Heart right ventricle (tissue), 16 donors: Measurements from ENCODE around the gene USP33. TPM values are rescaled to one million over a fixed set of nuclear protein-coding genes. Genes with fewer than 3 reads are reported as not detected.

Experiments
- ATAC-seq, 8 donors: fragments of 200-7000 bp; cut with Tn5 transposase; one replicate each; pipeline ENCODE4 v1.9.1; 2020; ENCODE audit warnings: mild to moderate bottlenecking in 8 of 8, moderate library complexity in 8 of 8, moderate number of reproducible peaks in 1 of 8
- DNase-seq, 2 donors: peaks; one replicate each; pipeline ENCODE4 v3.0.0-alpha.2; 2020
- H3K27ac ChIP-seq, 10 donors: fragments of 200-600 bp; sonication (generic) in 2 of 10; one replicate each; pipeline versions ENCODE4 v1.5.0 to v1.8.0; 2020 to 2022; ENCODE audit warnings: mild to moderate bottlenecking in 3 of 10
- H3K27me3 ChIP-seq, 7 donors: fragments of 200-600 bp; one replicate each; pipeline ENCODE4 v1.8.0; 2021 to 2022; ENCODE audit warnings: mild to moderate bottlenecking in 2 of 7
- H3K36me3 ChIP-seq, 9 donors: fragments of 200-600 bp; sonication (generic) in 1 of 9; one replicate each; pipeline versions ENCODE4 v1.5.0 to v1.8.0; 2020 to 2022; ENCODE audit warnings: mild to moderate bottlenecking in 2 of 9
- H3K4me1 ChIP-seq, 9 donors: fragments of 200-600 bp; sonication (generic) in 1 of 9; one replicate each; pipeline versions ENCODE4 v1.5.0 to v1.8.0; 2020 to 2022; ENCODE audit warnings: mild to moderate bottlenecking in 4 of 9
- H3K4me3 ChIP-seq, 10 donors: fragments of 200-600 bp; sonication (generic) in 2 of 10; one replicate each; pipeline versions ENCODE4 v1.5.0 to v1.8.0; 2020 to 2022; ENCODE audit warnings: mild to moderate bottlenecking in 7 of 10, moderate library complexity in 2 of 10
- H3K9me3 ChIP-seq, 11 donors: fragments of 200-600 bp in 10 of 11; sonication (generic) in 2 of 11; one replicate each; pipeline versions ENCODE4 v1.5.0 to v1.8.0; 2013 to 2022; ENCODE audit warnings: mild to moderate bottlenecking in 2 of 11, control low read depth in 1 of 11, moderate library complexity in 1 of 11
- CTCF ChIP-seq, 9 donors: fragments of 200-600 bp; sonication (generic) in 2 of 9; IDR thresholded peaks; one replicate each; pipeline versions ENCODE4 v1.5.0 to v1.8.0; 2021 to 2022; ENCODE audit warnings: antibody characterized with exemption in 9 of 9, mild to moderate bottlenecking in 5 of 9, moderate library complexity in 1 of 9
- WGBS, 2 donors: extraction: QIAGEN DNeasy Blood & Tissue Kit; methylation state at CpG; one replicate each; pipeline ENCODE4 v1.1.7; 2013; ENCODE audit warnings: inconsistent platforms in 1 of 2; 5-methylcytosine and 5-hydroxymethylcytosine counted together
- intact Hi-C, 10 donors: fragments of 100-400 bp; cut with DNase I; formaldehyde crosslinking; loops; one replicate each; pipeline versions ENCODE4 v1.11.1 to v1.14.2; 2022
- polyA plus RNA-seq, 2 donors: library from polyadenylated mRNA; stranded (reverse); fragments of 200-250 nt; gene quantifications; one replicate each; pipeline ENCODE4 v1.2.3, GENCODE V29; 2013
- total RNA-seq, 10 donors: library from RNA; stranded (reverse); fragmentation: NEBNext Ultra II Directional in 3 of 10; extraction: Animal tissue kit (Norgen Biotek cat#: 25700) in 3 of 10; gene quantifications; one replicate each; pipeline versions ENCODE4 v1.2.1 to v1.2.4, GENCODE V29; 2021 to 2023
- donor health status: Arrhythmogenic right ventricular cardiomyopathy.
- donor health status: ischemic (EF 13 %, LVEDD 7.1; RV severe dilation, severe dysfunction).
- donor health status: healthy with polysubstance abuse.
- donor health status: DM: no; HTN: yes; CAD: no.
- donor health status: DM: no; HTN: no; CAD: no.
- donor health status: ischemic (EF 25% LVEDD 6.9; RV normal size, moderate dysfunction).
- donor health status: ischemic (EF 25% LVEDD 5.7; RV mildly dilated, moderate dysfunction).
- donor health status: healthy.
- donor health status: DM: yes; HTN: yes; CAD: no.
- donor health status: Ischemic cardiomyopathy.
- donor health status: ischemic (EF 35%, LVEDD 5.7; RV mildly dilated, moderate dysfunction).
- donor health status: nonischemic (EF 11% LVEDD 7.7; RV severe dilation, severe dysfunction).
- donor health status: DM: yes; HTN: yes; CAD: no.
- donor health status: PGD.
- donor health status: ischemic (EF 29% LVEDD 5.4; RV normal size, mild dysfunction).
- donor health status: nonischemic (EF 23%, LVEDD 6.1; RV moderate dilation, normal function).

The USP33 gene
- total and polyA plus RNA-seq, 12 donors: 15.1 to 34.5 (median 27.7) TPM

GRCh38 chr1:77744576-77744975 lies 15.1 kb downstream of the USP33 start:
- 75 to 78% methylated on average over 7 of the region's 7 CpGs for WGBS, 2 donors
- Histone ChIP-seq H3K27ac (no peak overlapping the region), H3K4me1 (peaks cover 0 to 27% (median 10%) of the 10 kb centered on the region in 9 donors), H3K4me3 (no peak overlapping the region), H3K36me3 (peaks cover 0 to 18% (median 0%) of the 10 kb centered on the region in 9 donors), H3K27me3 (no peaks in the 10 kb centered on the region), H3K9me3 (no peaks in the 10 kb centered on the region)
- peak in 2 of 8 donors; percentile 37 to 51 for ATAC-seq
- intact Hi-C loops: no loop called here
- no peak for DNase-seq
- no peak for TF ChIP-seq CTCF (IDR thresholded peaks at IDR 0.05)

GRCh38 chr1:77742011-77742555 lies 17.6 kb downstream of the USP33 start:
- ATAC-seq: peak in 1 of 8 donors; percentile 24
- no peak for TF ChIP-seq CTCF (IDR thresholded peaks at IDR 0.05)
- WGBS, 2 donors: 41 to 69% methylated on average over 3 of the region's 3 CpGs
- Histone ChIP-seq H3K27ac (no peak overlapping the region), H3K4me1 (peaks cover 0 to 13% (median 3%) of the 10 kb centered on the region in 9 donors), H3K9me3 (no peaks in the 10 kb centered on the region), H3K27me3 (no peaks in the 10 kb centered on the region), H3K4me3 (no peak overlapping the region), H3K36me3 (peaks cover 0 to 43% (median 0%) of the 10 kb centered on the region in 9 donors)
- no peak for DNase-seq
- intact Hi-C loops: no loop called here

- H3K4me3 ChIP-seq: no peak overlapping the region
- no peaks in the 10 kb centered on the region for H3K27me3 ChIP-seq
- ATAC-seq (no peak), DNase-seq (no peak)
- H3K27ac ChIP-seq: no peak overlapping the region
- peaks cover 0 to 50% (median 0%) of the 10 kb centered on the region in 9 donors for H3K36me3 ChIP-seq
- WGBS, 2 donors: 95 to 98% methylated on average over 1 of the region's 1 CpG
- H3K4me1 ChIP-seq: peaks cover 0 to 13% (median 3%) of the 10 kb centered on the region in 9 donors
- H3K9me3 ChIP-seq: no peaks in the 10 kb centered on the region
- intact Hi-C loops: no loop called here
- TF ChIP-seq CTCF (IDR thresholded peaks at IDR 0.05): no peak
Observed at GRCh38 chr1:77741316-77741715, 18.3 kb downstream of the USP33 start.

- ATAC-seq (no peak), DNase-seq (no peak)
- Histone ChIP-seq H3K9me3 (no peaks in the 10 kb centered on the region), H3K27ac (no peak overlapping the region), H3K27me3 (no peaks in the 10 kb centered on the region), H3K4me1 (peaks cover 0 to 13% (median 3%) of the 10 kb centered on the region in 9 donors), H3K4me3 (no peak overlapping the region), H3K36me3 (peaks cover 0 to 71% (median 3%) of the 10 kb centered on the region in 9 donors)
- intact Hi-C loops: loop anchor here in 1 of 10 donors (5.0 kb wide), 1 partner anchor 48 kb away; no protein-coding TSS in a partner anchor
- TF ChIP-seq CTCF (IDR thresholded peaks at IDR 0.05): no peak
- 91 to 96% methylated on average over 1 of the region's 1 CpG for WGBS, 2 donors
Observed at GRCh38 chr1:77739235-77739634, 20.4 kb downstream of the USP33 start.
